Subcutaneous adipose tissue (tissue), 4 donors: ENCODE data around the gene SYT7. TPM values are rescaled to one million over a fixed set of nuclear protein-coding genes. Genes with fewer than 3 reads are reported as not detected.

Source experiments
- total RNA-seq, 4 donors: library from RNA; depleted of rRNA; stranded (reverse); fragments of >200 nt; gene quantifications; one replicate each; pipeline ENCODE4 v1.1.0, GENCODE V29; 2016
- TF ChIP-seq, protein P1 (sequence below): fragments of 450-650 bp; IDR thresholded peaks from one replicate; pipeline ENCODE4 v1.5.1; 2016; ENCODE audit warnings: low read depth, mild to moderate bottlenecking, control low read depth, antibody characterized with exemption, moderate library complexity

The SYT7 gene
- total RNA-seq, 4 donors from 2014 or later: 0.66 to 4.0 (median 1.4) TPM

GRCh38 chr11:61555051-61555969 lies 25.6 kb downstream of the SYT7 start:
- TF ChIP-seq, protein P1, sequence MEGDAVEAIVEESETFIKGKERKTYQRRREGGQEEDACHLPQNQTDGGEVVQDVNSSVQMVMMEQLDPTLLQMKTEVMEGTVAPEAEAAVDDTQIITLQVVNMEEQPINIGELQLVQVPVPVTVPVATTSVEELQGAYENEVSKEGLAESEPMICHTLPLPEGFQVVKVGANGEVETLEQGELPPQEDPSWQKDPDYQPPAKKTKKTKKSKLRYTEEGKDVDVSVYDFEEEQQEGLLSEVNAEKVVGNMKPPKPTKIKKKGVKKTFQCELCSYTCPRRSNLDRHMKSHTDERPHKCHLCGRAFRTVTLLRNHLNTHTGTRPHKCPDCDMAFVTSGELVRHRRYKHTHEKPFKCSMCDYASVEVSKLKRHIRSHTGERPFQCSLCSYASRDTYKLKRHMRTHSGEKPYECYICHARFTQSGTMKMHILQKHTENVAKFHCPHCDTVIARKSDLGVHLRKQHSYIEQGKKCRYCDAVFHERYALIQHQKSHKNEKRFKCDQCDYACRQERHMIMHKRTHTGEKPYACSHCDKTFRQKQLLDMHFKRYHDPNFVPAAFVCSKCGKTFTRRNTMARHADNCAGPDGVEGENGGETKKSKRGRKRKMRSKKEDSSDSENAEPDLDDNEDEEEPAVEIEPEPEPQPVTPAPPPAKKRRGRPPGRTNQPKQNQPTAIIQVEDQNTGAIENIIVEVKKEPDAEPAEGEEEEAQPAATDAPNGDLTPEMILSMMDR: no peak

GRCh38 chr11:61554172-61554988 lies 26.5 kb downstream of the SYT7 start:
- TF ChIP-seq, protein P1: no peak

DNA sequence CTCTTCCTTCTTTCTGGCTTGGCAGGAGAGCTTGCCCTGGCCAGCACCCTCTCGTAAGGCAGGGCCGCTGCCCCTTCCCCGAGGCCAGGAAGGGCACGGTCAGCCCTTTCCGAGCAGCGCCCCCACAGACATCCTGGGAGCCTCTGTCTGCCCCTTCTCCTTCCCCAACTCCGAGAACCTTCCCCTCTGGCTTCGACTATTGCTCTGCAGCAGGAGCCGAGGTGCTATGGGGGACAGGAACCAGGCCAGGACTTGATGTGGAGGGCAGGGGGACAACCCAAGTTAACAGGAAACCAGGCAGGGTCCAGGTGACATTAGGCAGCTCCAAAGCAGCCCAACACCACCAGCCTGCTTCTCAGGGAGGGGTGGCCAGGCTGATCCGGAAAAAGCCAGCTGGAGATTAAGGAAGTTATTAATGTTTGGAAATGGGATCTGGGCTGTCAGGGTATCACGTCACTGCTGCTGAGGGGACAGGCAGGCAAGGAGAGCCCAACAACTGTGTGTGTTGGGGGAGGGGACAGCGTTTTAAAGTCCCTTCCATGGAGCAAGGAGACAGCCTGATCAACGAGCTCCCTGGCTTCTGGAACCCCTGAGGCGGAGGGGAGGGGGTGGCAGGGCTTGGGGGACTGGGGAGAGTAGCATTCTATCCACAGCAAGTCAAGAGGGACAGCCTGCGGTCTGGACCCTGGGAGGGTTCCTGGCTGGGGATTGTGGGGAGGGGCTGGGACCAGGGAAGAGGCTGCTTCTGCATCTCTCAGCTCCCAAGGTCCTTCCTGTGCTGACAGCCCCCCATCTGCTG lies 27.3 kb downstream of the SYT7 start:
- TF ChIP-seq, protein P1: no peak

- TF ChIP-seq, protein P1: no peak
These were observed 28.7 kb downstream of the SYT7 start for GRCh38 chr11:61552108-61552635.

DNA sequence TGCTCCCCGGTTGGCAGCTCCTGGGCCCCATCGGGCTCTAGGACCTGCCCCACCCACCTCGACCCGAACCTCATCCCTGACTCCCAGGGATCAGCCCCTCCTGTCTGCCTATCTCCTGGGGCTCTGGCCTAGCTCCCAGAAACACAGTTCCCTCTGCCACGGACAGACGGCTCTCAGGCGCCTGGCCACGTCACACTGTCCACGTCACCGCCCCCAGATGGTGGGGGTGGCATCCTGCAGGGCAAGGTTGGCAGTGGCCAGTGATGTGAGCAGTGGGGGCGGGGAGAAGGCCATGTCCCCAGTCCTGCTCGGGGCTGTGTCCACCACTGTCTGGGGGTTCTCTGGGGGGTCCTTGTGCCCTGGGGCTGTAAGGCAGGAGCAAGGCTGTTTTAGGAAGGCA lies 29.2 kb downstream of the SYT7 start:
- TF ChIP-seq, protein P1: no peak

DNA sequence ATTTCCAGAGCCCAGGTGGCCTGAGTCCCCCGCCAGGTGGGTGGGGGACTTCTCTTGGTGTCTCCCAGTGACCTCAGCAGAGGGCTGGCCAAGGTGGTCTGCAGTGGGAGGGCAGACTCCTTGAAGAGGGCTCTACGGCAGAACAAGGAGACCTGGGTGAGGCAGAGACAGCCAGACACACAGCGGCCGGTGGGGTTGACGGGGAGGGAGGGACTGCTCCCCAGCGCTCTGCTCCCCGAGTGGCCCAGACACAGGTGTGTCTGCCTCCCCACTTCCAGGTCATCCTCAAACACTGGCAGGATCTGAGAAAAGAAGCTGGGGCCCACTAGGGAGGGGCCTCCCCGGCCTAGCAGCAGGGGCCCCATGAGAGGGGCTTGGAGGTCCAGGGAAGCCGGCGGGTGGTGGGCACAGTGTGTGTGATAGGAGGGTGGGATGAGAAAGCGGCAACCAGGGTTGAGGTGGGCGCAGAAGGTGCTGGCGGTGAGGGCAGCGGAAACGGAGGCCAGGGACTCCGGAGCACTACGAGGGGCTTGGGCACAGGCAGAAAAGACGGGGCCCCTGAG lies 30.1 kb downstream of the SYT7 start:
- TF ChIP-seq, protein P1: no peak
